HG02870 (cell line): ENCODE results near the gene LAMTOR4.

Source experiments
- ATAC-seq: cut with Tn5 transposase; IDR thresholded peaks from one replicate; pipeline ENCODE4 v1.9.1; 2021; ENCODE audit warnings: mild to moderate bottlenecking, moderate library complexity; ENCODE audit not compliant: unreplicated experiment

The LAMTOR4 gene

GRCh38 chr7:100148559-100149328 is at the start of gene LAMTOR4:
Gene LAMTOR4, plus strand, starts transcription at chr7:100148918. Its CDS starts 55 bp downstream, at chr7:100148973.
- peak; percentile 98 for ATAC-seq

- no peak for ATAC-seq
Observed at GRCh38 chr7:100099452-100099851, 49.3 kb upstream of the LAMTOR4 start.

- peak; percentile 60 for ATAC-seq
Observed at GRCh38 chr7:100100420-100101015, 48.2 kb upstream of the LAMTOR4 start.

DNA sequence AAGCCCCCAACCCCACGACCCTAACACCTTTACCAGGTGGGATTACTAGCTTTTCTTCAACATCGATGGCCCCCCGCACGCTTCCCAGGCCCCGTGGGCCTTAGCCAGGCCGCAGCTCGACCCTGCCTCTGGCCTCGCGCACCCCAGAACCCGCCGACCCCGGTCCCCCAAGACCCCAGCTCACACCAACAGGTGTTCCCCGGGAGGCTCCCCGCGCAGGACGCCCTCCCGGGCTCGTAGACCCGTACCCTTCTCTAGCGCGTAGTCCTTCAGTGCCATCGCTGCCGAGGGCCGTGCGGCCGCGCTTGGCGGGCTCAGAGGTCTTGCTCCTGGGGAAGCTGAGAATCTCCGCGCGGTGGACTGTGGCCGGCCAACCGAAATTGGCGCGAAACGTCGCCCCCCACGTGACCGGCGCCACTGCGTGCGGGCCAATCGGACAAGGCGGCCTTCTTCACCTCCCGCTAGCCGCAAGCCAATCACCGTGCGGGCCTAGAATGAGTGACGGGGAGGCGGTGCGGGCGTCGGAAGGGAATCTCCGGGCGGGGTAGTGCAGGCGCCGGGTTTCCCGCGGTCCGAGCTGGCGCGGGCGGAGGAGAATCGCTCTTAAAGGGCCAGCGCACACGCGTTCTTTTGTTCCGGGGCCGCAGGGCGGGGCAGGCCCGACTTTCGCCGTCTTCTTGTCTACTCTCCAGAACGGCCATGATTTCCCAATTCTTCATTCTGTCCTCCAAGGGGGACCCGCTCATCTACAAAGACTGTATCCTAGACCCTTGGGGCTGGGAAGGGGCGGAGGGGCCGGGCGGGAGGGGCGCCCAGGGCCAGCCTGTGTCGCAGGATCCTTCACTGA is 47.5 kb upstream of the LAMTOR4 start, which contains the start of the genes AP4M1 and MCM7:
TSS of gene AP4M1 (plus strand) at position 628 of the 847 bp plus-strand sequence. CDS start at position 700, 72 bp downstream.
TSS of gene MCM7 (minus strand) at position 382 of the 847 bp plus-strand sequence. CDS start at position 279, 103 bp downstream.
- ATAC-seq, result peak; percentile 86

DNA sequence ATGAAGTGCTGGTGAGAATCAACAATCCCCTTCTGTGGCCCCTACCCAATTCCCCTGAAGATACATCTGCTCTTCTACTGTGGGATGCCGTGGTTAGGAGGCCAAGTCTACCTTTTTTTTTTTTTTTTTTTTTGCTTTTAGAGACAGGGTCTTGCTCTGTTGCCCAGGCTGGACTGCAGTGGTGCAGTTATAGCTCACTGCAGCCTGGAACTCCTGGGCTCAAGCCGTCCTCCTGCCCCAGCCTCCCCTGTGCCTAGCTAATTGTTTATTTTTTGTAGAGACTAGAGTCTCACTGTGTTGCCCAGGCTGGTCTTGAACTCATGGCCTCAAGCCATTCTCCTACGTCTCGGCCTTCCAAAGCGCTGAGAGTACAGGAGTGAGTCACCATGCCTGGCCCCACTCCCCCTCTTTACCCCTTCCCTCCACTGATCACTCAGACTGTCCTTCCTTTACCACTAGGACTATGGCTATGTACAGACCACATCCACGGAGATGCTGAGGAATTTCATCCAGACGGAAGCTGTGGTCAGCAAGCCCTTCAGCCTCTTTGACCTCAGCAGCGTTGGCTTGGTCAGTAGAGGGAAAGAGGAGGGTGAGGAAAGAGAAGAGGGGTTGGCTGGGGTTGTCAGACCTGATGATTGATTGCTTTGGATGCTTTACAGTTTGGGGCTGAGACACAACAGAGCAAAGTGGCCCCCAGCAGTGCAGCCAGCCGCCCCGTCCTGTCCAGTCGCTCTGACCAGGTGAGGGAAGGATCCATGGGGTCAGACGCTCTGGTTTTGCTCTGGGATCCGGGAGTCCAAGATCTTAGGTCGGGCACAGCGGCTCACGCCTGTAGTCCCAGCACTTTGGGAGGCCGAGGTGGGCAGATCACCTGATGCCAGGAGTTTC is 45.5 kb upstream of the LAMTOR4 start:
- ATAC-seq, result no peak

DNA sequence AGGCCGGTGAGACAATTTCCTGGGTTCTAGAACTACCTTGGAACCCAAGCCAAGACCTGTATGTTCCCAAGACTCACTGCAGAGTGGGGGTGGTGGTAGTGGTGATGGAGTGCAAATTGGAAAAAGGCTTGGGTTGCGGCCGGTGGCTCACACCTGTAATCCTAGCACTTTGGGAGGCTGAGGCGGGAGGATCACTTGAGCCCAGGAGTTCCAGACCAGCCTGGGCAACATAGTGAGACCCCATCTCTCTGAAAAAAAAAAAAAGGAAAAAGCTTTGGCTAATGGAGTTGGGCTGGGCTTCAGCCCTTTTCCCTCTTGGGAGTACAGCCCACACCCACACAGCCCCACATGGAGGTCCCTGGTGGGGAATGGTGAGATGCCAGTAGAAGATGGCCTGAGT is 43.2 kb upstream of the LAMTOR4 start:
- ATAC-seq, result no peak

DNA sequence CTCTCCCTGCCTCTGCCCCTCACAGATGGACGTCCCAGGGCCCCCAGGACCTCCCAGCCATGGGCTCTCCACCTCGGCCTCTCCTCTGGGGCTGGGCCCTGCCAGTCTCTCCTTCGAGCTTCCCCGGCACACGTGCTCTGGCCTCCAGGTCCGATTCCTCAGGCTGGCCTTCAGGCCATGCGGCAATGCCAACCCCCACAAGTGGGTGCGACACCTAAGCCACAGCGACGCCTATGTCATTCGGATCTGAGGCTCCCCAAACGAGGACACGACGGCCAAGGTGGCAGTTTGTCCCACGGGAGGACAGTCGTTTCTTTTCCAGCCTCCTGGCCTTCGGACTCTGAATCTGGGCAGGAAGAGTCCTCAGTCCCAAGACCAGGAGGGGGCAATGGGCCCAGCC is 42.1 kb upstream of the LAMTOR4 start:
- no peak for ATAC-seq

DNA sequence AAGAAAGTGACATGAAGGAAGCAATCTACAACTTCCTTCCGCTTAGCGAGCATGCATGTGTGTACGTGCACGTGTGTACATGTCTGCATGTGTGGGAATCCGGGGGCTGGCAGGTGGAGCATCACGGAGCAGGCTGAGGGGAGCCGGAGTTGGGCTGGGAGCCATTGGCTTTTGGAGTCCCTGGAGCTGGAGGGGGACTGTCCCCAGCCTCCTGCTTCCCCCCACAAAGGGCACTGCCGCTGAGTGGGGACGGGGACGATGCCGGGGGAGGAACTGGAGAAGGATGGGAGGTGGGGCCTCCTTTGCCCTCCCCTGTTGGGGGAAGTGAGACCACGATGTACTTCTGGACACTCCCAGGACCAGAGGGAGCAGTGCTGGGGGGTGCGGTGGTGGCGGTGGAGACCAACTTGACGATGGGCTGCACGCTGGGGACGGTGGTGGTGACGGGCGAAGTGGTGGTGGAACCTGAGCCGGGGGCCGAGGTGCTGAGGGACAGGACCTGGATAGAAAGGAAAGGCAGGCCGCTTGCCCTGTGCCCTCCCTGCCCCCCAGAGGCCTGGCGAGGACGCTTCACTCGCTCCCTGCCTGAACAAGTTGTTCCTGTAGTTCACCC is 41.5 kb upstream of the LAMTOR4 start:
- no peak for ATAC-seq

DNA sequence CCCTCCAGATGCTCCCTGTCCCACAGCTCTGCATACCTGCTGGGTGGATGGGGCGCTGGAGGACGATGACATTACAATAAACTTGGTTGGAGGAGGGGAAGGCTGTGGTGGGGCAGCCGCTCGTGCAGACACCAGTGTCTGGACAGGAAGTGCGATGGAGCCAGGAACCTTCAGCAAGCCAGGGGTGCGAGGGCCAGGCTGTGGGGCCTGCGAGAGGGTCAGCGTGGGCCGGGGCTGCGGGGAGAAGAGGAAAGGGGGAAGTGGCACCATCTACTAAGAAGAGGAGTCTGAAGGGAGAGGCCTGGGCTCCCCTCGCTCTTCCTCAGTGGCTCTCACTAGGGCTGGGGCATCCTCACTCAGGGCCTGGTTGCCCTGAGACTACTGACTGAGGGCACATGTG is 40.8 kb upstream of the LAMTOR4 start:
- ATAC-seq, result no peak

DNA sequence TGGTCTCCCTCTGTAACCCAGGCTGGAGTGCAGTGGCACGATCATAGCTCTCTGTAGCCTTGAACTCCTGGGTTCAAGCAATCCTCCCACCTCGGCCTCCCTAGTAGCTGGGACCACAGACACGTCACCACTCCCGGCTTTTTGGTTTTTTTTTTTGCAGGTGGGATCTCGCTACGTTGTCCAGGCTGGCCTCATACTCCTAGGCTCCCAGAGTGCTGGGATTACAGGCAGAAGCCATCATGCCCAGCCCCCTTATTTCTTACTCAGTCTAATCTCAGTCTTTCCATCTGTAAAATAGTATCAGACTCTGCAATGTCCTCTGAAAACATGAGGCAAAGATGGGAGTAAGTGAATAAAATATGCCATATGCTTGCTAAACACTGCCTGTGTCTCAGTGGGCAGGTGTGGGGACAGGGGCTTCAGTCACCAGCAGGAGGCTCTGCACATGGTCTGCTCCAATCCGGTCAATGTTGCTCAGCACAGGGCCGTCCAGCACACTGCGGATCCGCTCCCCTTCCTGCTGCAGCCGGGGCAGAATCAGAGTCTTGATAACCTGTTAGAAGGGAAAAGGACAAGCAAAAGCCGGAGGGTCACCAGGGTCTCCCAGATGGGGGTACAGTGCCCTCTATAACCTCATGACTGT is 39.1 kb upstream of the LAMTOR4 start:
- no peak for ATAC-seq

- no peak for ATAC-seq
Observed at GRCh38 chr7:100111156-100111555, 37.6 kb upstream of the LAMTOR4 start.

- ATAC-seq, result no peak
Observed at GRCh38 chr7:100111914-100112313, 36.8 kb upstream of the LAMTOR4 start.

GRCh38 chr7:100115026-100115425 is 33.7 kb upstream of the LAMTOR4 start:
- no peak for ATAC-seq

DNA sequence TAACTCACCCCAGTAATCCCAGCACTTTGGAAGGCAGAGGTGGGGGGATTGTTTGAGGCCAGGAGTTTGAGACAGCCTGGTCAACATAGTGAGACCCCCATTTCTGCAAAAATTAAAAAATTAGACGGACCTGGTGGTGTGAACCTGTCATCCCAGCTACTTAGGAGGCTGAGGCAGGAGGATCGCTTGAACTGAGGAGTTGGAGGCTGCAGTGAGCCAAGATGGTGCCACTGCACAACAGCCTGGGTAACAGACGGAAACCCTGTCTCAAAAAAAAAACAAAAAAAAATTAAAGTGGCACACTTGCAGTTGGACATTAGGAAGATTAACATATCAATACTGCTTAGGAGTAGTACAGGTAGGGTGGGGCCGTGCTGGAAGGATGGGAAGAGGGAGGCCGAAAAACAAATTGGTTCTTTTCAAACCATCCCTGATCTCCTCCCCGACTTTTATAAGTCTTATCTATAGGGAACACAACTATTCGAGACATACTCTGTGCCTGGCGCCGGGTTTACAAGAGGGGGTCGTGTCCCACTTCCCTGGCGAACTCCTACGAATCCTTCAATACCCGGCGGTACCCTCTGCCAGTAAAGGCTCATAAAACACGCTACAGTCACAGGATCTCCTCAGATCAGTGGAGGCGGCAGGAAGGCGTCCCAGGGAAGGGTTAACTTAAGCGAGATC is 30.2 kb upstream of the LAMTOR4 start:
- ATAC-seq, result no peak

DNA sequence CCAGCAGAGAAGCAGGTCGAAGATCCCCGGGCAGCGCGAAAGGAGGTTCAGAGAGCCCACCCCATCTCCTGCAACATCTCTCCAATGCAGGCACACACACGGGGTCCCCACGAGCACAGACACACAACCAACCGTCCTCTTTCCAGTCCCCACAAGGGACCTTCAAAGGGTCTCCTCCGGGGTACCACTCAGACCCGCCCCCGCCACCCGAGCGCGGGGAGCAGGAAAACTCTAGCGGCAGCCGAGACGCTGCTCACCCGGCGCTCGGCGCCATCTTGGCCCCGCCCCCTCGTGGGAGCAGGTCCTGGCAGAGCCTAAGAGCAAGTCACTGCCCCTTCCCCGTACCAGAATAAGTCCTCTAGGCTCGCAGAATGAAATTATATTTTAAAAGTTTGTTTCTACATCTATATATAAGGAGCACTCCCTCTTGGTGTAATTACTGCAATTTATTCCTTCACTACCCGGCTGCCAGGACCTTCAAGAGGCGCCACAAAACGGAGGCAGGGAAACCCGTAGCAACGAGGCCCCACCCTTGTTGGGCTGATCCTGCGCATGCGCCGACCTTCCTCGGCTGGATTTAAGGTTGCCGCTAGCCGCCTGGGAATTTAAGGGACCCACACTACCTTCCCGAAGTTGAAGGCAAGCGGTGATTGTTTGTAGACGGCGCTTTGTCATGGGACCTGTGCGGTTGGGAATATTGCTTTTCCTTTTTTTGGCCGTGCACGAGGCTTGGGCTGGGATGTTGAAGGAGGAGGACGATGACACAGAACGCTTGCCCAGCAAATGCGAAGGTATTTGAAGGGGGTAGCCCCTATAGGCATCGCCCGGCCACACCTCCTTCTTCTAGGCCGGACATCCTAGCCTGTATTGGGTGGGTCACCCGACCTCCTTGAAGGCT is 29.4 kb upstream of the LAMTOR4 start, which contains the start of the genes CNPY4 and TAF6:
TSS of gene CNPY4 (plus strand) at position 563 of the 898 bp plus-strand sequence. CDS start at position 674, 111 bp downstream.
TSS of gene TAF6 (minus strand) at position 287 of the 898 bp plus-strand sequence. CDS start 5,149 bp downstream, outside the sequence.
- ATAC-seq, result no peak

GRCh38 chr7:100119970-100120732 is 28.6 kb upstream of the LAMTOR4 start:
- ATAC-seq, result no peak

GRCh38 chr7:100120733-100121036 is 28.0 kb upstream of the LAMTOR4 start:
- ATAC-seq, result no peak
